Measurements from ENCODE around the gene SHC3.
"Not testable (repeated sequence)": the region's sequence is repeated elsewhere in the genome, so short reads cannot be mapped to it uniquely, and the experiment has no call there.

The SHC3 gene

GRCh38 chr9:89177944-89178829, at the start of gene SHC3:
SHC3 (minus strand) TSS chr9:89178818; CDS start chr9:89178460, 358 bp downstream.
- no peak for DNase-seq (ENCODE audit: low read depth in 2 of 2)

GRCh38 chr9:89225991-89226471, 47.4 kb upstream of the SHC3 start:
- DNase-seq (ENCODE audit: low read depth in 2 of 2) = no peak

- DNase-seq (ENCODE audit: low read depth in 2 of 2) = no peak
Measured at GRCh38 chr9:89225587-89225986, 47.0 kb upstream of the SHC3 start.

GRCh38 chr9:89225036-89225435, 46.4 kb upstream of the SHC3 start:
- no peak for DNase-seq (ENCODE audit: low read depth in 2 of 2)

GRCh38 chr9:89224633-89225032, 46.0 kb upstream of the SHC3 start:
- no peak for DNase-seq (ENCODE audit: low read depth in 2 of 2)

- no peak for DNase-seq (ENCODE audit: low read depth in 2 of 2)
Measured at GRCh38 chr9:89223396-89223977, 44.9 kb upstream of the SHC3 start.

GRCh38 chr9:89219637-89220036, 41.0 kb upstream of the SHC3 start:
- DNase-seq (ENCODE audit: low read depth in 2 of 2) = no peak

GRCh38 chr9:89218040-89218928, 39.7 kb upstream of the SHC3 start:
- DNase-seq (ENCODE audit: low read depth in 2 of 2) = no peak

GRCh38 chr9:89215342-89215741, 36.7 kb upstream of the SHC3 start:
- DNase-seq (ENCODE audit: low read depth in 2 of 2) = no peak

GRCh38 chr9:89213396-89213880, 34.8 kb upstream of the SHC3 start:
- DNase-seq (ENCODE audit: low read depth in 2 of 2) = no peak

GRCh38 chr9:89212171-89212570, 33.6 kb upstream of the SHC3 start:
- DNase-seq (ENCODE audit: low read depth in 2 of 2) = no peak

- not testable (repeated sequence) for DNase-seq (ENCODE audit: low read depth in 2 of 2)
Measured at GRCh38 chr9:89209311-89209710, 30.7 kb upstream of the SHC3 start.

GRCh38 chr9:89207026-89207425, 28.4 kb upstream of the SHC3 start:
- no peak for DNase-seq (ENCODE audit: low read depth in 2 of 2)

- no peak for DNase-seq (ENCODE audit: low read depth in 2 of 2)
Measured at GRCh38 chr9:89204801-89205200, 26.2 kb upstream of the SHC3 start.

GRCh38 chr9:89195131-89195797, 16.6 kb upstream of the SHC3 start:
- DNase-seq (ENCODE audit: low read depth in 2 of 2) = no peak

- no peak for DNase-seq (ENCODE audit: low read depth in 2 of 2)
Measured at GRCh38 chr9:89194421-89195130, 16.0 kb upstream of the SHC3 start.

- no peak for DNase-seq (ENCODE audit: low read depth in 2 of 2)
Measured at GRCh38 chr9:89191004-89191403, 12.4 kb upstream of the SHC3 start.

- no peak for DNase-seq (ENCODE audit: low read depth in 2 of 2)
Measured at GRCh38 chr9:89189215-89189614, 10.6 kb upstream of the SHC3 start.

GRCh38 chr9:89187950-89188349, 9.3 kb upstream of the SHC3 start:
- DNase-seq (ENCODE audit: low read depth in 2 of 2) = no peak

GRCh38 chr9:89187541-89187940, 8.9 kb upstream of the SHC3 start:
- DNase-seq (ENCODE audit: low read depth in 2 of 2) = no peak

GRCh38 chr9:89186960-89187359, 8.3 kb upstream of the SHC3 start:
- DNase-seq (ENCODE audit: low read depth in 2 of 2) = no peak

Data from stimulated activated CD8-positive, alpha-beta memory T cell treated with anti-CD3 and anti-CD28 coated beads, Interleukin-7, amount 100 ng/mL, for 1 hour (primary cell).